ENCODE measurements around the gene ABCF2.

Gene ABCF2

GRCh38 chr7:151239837-151240459 lies 12.9 kb upstream of the ABCF2 start:
- H3K9me3 Mint-ChIP-seq, result no peaks in the 10 kb centered on the region
- H3K4me3 Mint-ChIP-seq, result no peak overlapping the region
- H3K27ac Mint-ChIP-seq, result no peak overlapping the region
- ATAC-seq, result no peak
- H3K4me1 Mint-ChIP-seq, result peaks cover 41% of the 10 kb centered on the region
- H3K27me3 Mint-ChIP-seq, result peaks cover 16% of the 10 kb centered on the region
- H3K36me3 Mint-ChIP-seq, result peaks cover 27% of the 10 kb centered on the region

GRCh38 chr7:151238924-151239836 lies 12.2 kb upstream of the ABCF2 start:
- Mint-ChIP-seq H3K9me3 (no peaks in the 10 kb centered on the region), H3K4me3 (no peak overlapping the region), H3K36me3 (peaks cover 27% of the 10 kb centered on the region), H3K27me3 (peaks cover 15% of the 10 kb centered on the region), H3K27ac (no peak overlapping the region), H3K4me1 (peaks cover 38% of the 10 kb centered on the region)
- no peak for ATAC-seq

GRCh38 chr7:151238190-151238810 lies 11.3 kb upstream of the ABCF2 start:
- Mint-ChIP-seq H3K4me3 (no peak overlapping the region), H3K9me3 (no peaks in the 10 kb centered on the region), H3K27me3 (peaks cover 6% of the 10 kb centered on the region), H3K4me1 (peaks cover 38% of the 10 kb centered on the region), H3K36me3 (peaks cover 27% of the 10 kb centered on the region), H3K27ac (no peak overlapping the region)
- no peak for ATAC-seq

GRCh38 chr7:151237244-151238189 lies 10.5 kb upstream of the ABCF2 start:
- H3K36me3 Mint-ChIP-seq, result peaks cover 27% of the 10 kb centered on the region
- H3K27me3 Mint-ChIP-seq, result no peaks in the 10 kb centered on the region
- no peak overlapping the region for H3K27ac Mint-ChIP-seq
- H3K4me1 Mint-ChIP-seq, result peaks cover 37% of the 10 kb centered on the region
- no peak for ATAC-seq
- H3K4me3 Mint-ChIP-seq, result no peak overlapping the region
- H3K9me3 Mint-ChIP-seq, result no peaks in the 10 kb centered on the region

GRCh38 chr7:151236406-151236805 lies 9.4 kb upstream of the ABCF2 start:
- Mint-ChIP-seq H3K27ac (no peak overlapping the region), H3K4me3 (no peak overlapping the region), H3K4me1 (peaks cover 47% of the 10 kb centered on the region), H3K27me3 (no peaks in the 10 kb centered on the region), H3K36me3 (peaks cover 27% of the 10 kb centered on the region), H3K9me3 (no peaks in the 10 kb centered on the region)
- ATAC-seq, result no peak

GRCh38 chr7:151235091-151235787 lies 8.2 kb upstream of the ABCF2 start:
- peaks cover 48% of the 10 kb centered on the region for H3K4me1 Mint-ChIP-seq
- H3K27me3 Mint-ChIP-seq, result no peaks in the 10 kb centered on the region
- no peak for ATAC-seq
- no peaks in the 10 kb centered on the region for H3K9me3 Mint-ChIP-seq
- no peak overlapping the region for H3K4me3 Mint-ChIP-seq
- H3K36me3 Mint-ChIP-seq, result peaks cover 26% of the 10 kb centered on the region
- H3K27ac Mint-ChIP-seq, result no peak overlapping the region

- H3K36me3 Mint-ChIP-seq, result peaks cover 12% of the 10 kb centered on the region
- peak overlapping the region; percentile 97 for H3K4me3 Mint-ChIP-seq
- peaks cover 36% of the 10 kb centered on the region for H3K4me1 Mint-ChIP-seq
- H3K9me3 Mint-ChIP-seq, result no peaks in the 10 kb centered on the region
- ATAC-seq, result no peak
- H3K27ac Mint-ChIP-seq, result peak overlapping the region; percentile 87
- H3K27me3 Mint-ChIP-seq, result no peaks in the 10 kb centered on the region
These were observed 6.8 kb upstream of the ABCF2 start for GRCh38 chr7:151233804-151234203.

- Mint-ChIP-seq H3K4me1 (peaks cover 36% of the 10 kb centered on the region), H3K4me3 (peak overlapping the region; percentile 97), H3K36me3 (peaks cover 11% of the 10 kb centered on the region), H3K27me3 (no peaks in the 10 kb centered on the region), H3K27ac (peak overlapping the region; percentile 87), H3K9me3 (no peaks in the 10 kb centered on the region)
- ATAC-seq, result peak; percentile 72
These were observed 6.1 kb upstream of the ABCF2 start for GRCh38 chr7:151232917-151233701.

- peaks cover 11% of the 10 kb centered on the region for H3K36me3 Mint-ChIP-seq
- H3K27ac Mint-ChIP-seq, result peak within 1 kb of the TSS; percentile 87
- peaks cover 36% of the 10 kb centered on the region for H3K4me1 Mint-ChIP-seq
- peak; percentile 98 for ATAC-seq
- no peaks in the 10 kb centered on the region for H3K27me3 Mint-ChIP-seq
- H3K9me3 Mint-ChIP-seq, result no peaks in the 10 kb centered on the region
- H3K4me3 Mint-ChIP-seq, result peak within 1 kb of the TSS; percentile 97
These were observed 5.3 kb upstream of the ABCF2 start, which contains the start of gene CHPF2 for GRCh38 chr7:151232091-151232916. Gene CHPF2 (plus strand): TSS chr7:151232483. CDS start chr7:151234012, 1,529 bp downstream.

- Mint-ChIP-seq H3K27me3 (no peaks in the 10 kb centered on the region), H3K27ac (no peak overlapping the region), H3K4me3 (no peak overlapping the region), H3K9me3 (no peaks in the 10 kb centered on the region), H3K4me1 (peaks cover 48% of the 10 kb centered on the region), H3K36me3 (peaks cover 6% of the 10 kb centered on the region)
- ATAC-seq, result no peak
These were observed 4.1 kb upstream of the ABCF2 start for GRCh38 chr7:151231080-151231479.

- no peaks in the 10 kb centered on the region for H3K27me3 Mint-ChIP-seq
- peaks cover 19% of the 10 kb centered on the region for H3K36me3 Mint-ChIP-seq
- H3K4me3 Mint-ChIP-seq, result no peak overlapping the region
- ATAC-seq, result no peak
- no peak overlapping the region for H3K27ac Mint-ChIP-seq
- no peaks in the 10 kb centered on the region for H3K9me3 Mint-ChIP-seq
- H3K4me1 Mint-ChIP-seq, result peaks cover 55% of the 10 kb centered on the region
These were observed 2.2 kb upstream of the ABCF2 start for GRCh38 chr7:151229249-151229648.

GRCh38 chr7:151228024-151228866 lies 1.2 kb upstream of the ABCF2 start:
- peaks cover 50% of the 10 kb centered on the region for H3K4me1 Mint-ChIP-seq
- peak overlapping the region; percentile 91 for H3K27ac Mint-ChIP-seq
- peak overlapping the region; percentile 96 for H3K4me3 Mint-ChIP-seq

More at GRCh38 chr7:151228024-151228866, 1.2 kb upstream of the ABCF2 start:
- Mint-ChIP-seq H3K27me3 (no peaks in the 10 kb centered on the region), H3K36me3 (peaks cover 25% of the 10 kb centered on the region), H3K9me3 (no peaks in the 10 kb centered on the region)
- no peak for ATAC-seq
